C1 segment of cervical spinal cord (tissue), 14 donors: ENCODE results near the gene ABCC3.
"Not testable (repeated sequence)": the region's sequence is repeated elsewhere in the genome, so short reads cannot be mapped to it uniquely, and the experiment has no call there.

Experiments used
- DNase-seq, 14 donors: peaks; one replicate each; lab custom pipeline; 2025; lab: John Stamatoyannopoulos, UW

Gene ABCC3

GRCh38 chr17:50707289-50708049 is 72.8 kb downstream of the ABCC3 start, which contains the start of gene ANKRD40:
Gene ANKRD40 (minus strand): TSS chr17:50707914. CDS start chr17:50707654, 260 bp downstream.
- peak; percentile 54 to 96 (median 82) for DNase-seq

- DNase-seq = peak in 6 of 14 donors; percentile 10 to 71 (median 34)
Measured at GRCh38 chr17:50708050-50709000, 73.6 kb downstream of the ABCC3 start.

GRCh38 chr17:50709053-50709452 is 74.4 kb downstream of the ABCC3 start:
- DNase-seq = not testable (repeated sequence)

GRCh38 chr17:50710025-50710424 is 75.3 kb downstream of the ABCC3 start:
- no peak for DNase-seq

- DNase-seq = no peak
Measured at GRCh38 chr17:50710650-50711049, 76.0 kb downstream of the ABCC3 start.

- no peak for DNase-seq
Measured at GRCh38 chr17:50712641-50713040, 78.0 kb downstream of the ABCC3 start.

- no peak for DNase-seq
Measured at GRCh38 chr17:50715471-50715870, 80.8 kb downstream of the ABCC3 start.

- DNase-seq = peak; percentile 64 to 96 (median 90)
Measured at GRCh38 chr17:50719144-50719923, 84.7 kb downstream of the ABCC3 start, which contains the start of gene LUC7L3. Gene LUC7L3 (plus strand): TSS chr17:50719603. CDS start chr17:50719733, 130 bp downstream.

GRCh38 chr17:50719924-50720794 is 85.5 kb downstream of the ABCC3 start:
- no peak for DNase-seq

- no peak for DNase-seq
Measured at GRCh38 chr17:50721194-50722010, 86.7 kb downstream of the ABCC3 start.

- DNase-seq = no peak
Measured at GRCh38 chr17:50722746-50723145, 88.1 kb downstream of the ABCC3 start.

- DNase-seq = not testable (repeated sequence)
Measured at GRCh38 chr17:50724622-50725021, 89.9 kb downstream of the ABCC3 start.

GRCh38 chr17:50725769-50726655 is 91.3 kb downstream of the ABCC3 start:
- no peak for DNase-seq

GRCh38 chr17:50728112-50728429 is 93.4 kb downstream of the ABCC3 start:
- DNase-seq = no peak

- no peak for DNase-seq
Measured at GRCh38 chr17:50728881-50729765, 94.4 kb downstream of the ABCC3 start.

- no peak for DNase-seq
Measured at GRCh38 chr17:50731575-50732460, 97.1 kb downstream of the ABCC3 start.

GRCh38 chr17:50735287-50735686 is 100.6 kb downstream of the ABCC3 start:
- no peak for DNase-seq
